NCI-H748 treated with DMSO at 0.1 percent for 48 hours (cell line): Measurements from ENCODE around the gene RPS2.
"Not testable (repeated sequence)": the region's sequence is repeated elsewhere in the genome, so short reads cannot be mapped to it uniquely, and the experiment has no call there.

ENCODE experiments used
- DNase-seq: peaks from one replicate; lab custom pipeline; 2025; lab: John Stamatoyannopoulos, UW

The RPS2 gene

GRCh38 chr16:1962161-1963153 is 2.2 kb downstream of the RPS2 start:
- not testable (repeated sequence) for DNase-seq

GRCh38 chr16:1961651-1962067 is 3.0 kb downstream of the RPS2 start:
- DNase-seq: no peak

- DNase-seq: no peak
These were observed 3.7 kb downstream of the RPS2 start for GRCh38 chr16:1960665-1961630.

- peak; percentile 39 for DNase-seq
These were observed 5.2 kb downstream of the RPS2 start, which contains the start of gene NDUFB10 for GRCh38 chr16:1959269-1960039. NDUFB10 (plus strand) TSS chr16:1959538; CDS start chr16:1959625, 87 bp downstream.

- DNase-seq: no peak
These were observed 5.8 kb downstream of the RPS2 start for GRCh38 chr16:1958715-1959268.

- DNase-seq: not testable (repeated sequence)
These were observed 6.5 kb downstream of the RPS2 start for GRCh38 chr16:1958143-1958491.

- not testable (repeated sequence) for DNase-seq
These were observed 7.0 kb downstream of the RPS2 start for GRCh38 chr16:1957434-1958142.

- no peak for DNase-seq
These were observed 10.9 kb downstream of the RPS2 start for GRCh38 chr16:1953734-1954133.

- no peak for DNase-seq
These were observed 14.1 kb downstream of the RPS2 start for GRCh38 chr16:1950559-1950958.

- DNase-seq: no peak
These were observed 14.6 kb downstream of the RPS2 start for GRCh38 chr16:1950047-1950446.

GRCh38 chr16:1949507-1949906 is 15.1 kb downstream of the RPS2 start:
- no peak for DNase-seq

GRCh38 chr16:1947369-1947670 is 17.3 kb downstream of the RPS2 start:
- no peak for DNase-seq

GRCh38 chr16:1946495-1947368 is 17.9 kb downstream of the RPS2 start:
- DNase-seq: no peak

GRCh38 chr16:1945559-1946391 is 18.9 kb downstream of the RPS2 start:
- DNase-seq: no peak

GRCh38 chr16:1944612-1945199 is 19.9 kb downstream of the RPS2 start:
- no peak for DNase-seq

GRCh38 chr16:1942810-1943726 is 21.6 kb downstream of the RPS2 start, which contains the start of gene MSRB1:
MSRB1 (minus strand) TSS chr16:1943199; CDS start chr16:1943156, 43 bp downstream.
- peak; percentile 93 for DNase-seq
